ENCODE measurements around the gene LDHB.

The LDHB gene

GRCh38 chr12:21696625-21697024 is 39.0 kb upstream of the LDHB start:
- H2AFZ ChIP-seq (ENCODE audit: low read depth), result no peak overlapping the region
- H3K4me1 ChIP-seq (ENCODE audit: low read depth, poor library complexity, severe bottlenecking), result no peaks in the 10 kb centered on the region
- no peak overlapping the region for H3K27ac ChIP-seq
- H3K79me2 ChIP-seq (ENCODE audit: insufficient read depth, low read depth), result no peaks in the 10 kb centered on the region
- no peaks in the 10 kb centered on the region for H3K27me3 ChIP-seq (ENCODE audit: insufficient read depth, low read depth)
- TF ChIP-seq, protein P1, sequence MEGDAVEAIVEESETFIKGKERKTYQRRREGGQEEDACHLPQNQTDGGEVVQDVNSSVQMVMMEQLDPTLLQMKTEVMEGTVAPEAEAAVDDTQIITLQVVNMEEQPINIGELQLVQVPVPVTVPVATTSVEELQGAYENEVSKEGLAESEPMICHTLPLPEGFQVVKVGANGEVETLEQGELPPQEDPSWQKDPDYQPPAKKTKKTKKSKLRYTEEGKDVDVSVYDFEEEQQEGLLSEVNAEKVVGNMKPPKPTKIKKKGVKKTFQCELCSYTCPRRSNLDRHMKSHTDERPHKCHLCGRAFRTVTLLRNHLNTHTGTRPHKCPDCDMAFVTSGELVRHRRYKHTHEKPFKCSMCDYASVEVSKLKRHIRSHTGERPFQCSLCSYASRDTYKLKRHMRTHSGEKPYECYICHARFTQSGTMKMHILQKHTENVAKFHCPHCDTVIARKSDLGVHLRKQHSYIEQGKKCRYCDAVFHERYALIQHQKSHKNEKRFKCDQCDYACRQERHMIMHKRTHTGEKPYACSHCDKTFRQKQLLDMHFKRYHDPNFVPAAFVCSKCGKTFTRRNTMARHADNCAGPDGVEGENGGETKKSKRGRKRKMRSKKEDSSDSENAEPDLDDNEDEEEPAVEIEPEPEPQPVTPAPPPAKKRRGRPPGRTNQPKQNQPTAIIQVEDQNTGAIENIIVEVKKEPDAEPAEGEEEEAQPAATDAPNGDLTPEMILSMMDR (conservative IDR thresholded peaks at IDR 0.05; ENCODE audit: low read depth, low read length), result no peak
- no peaks in the 10 kb centered on the region for H3K36me3 ChIP-seq (ENCODE audit: insufficient read depth)
- H3K4me2 ChIP-seq, result no peak overlapping the region
- no peaks in the 10 kb centered on the region for H4K20me1 ChIP-seq (ENCODE audit: insufficient read depth)
- H3K4me3 ChIP-seq (IDR thresholded peaks at IDR 0.05; ENCODE audit: insufficient read depth, low read depth, low read length), result no peak overlapping the region
- no peak overlapping the region for H3K9ac ChIP-seq

GRCh38 chr12:21695986-21696385 is 38.3 kb upstream of the LDHB start:
- TF ChIP-seq, protein P1 (conservative IDR thresholded peaks at IDR 0.05; ENCODE audit: low read depth, low read length), result no peak
- no peaks in the 10 kb centered on the region for H3K4me1 ChIP-seq (ENCODE audit: low read depth, poor library complexity, severe bottlenecking)
- H2AFZ ChIP-seq (ENCODE audit: low read depth), result no peak overlapping the region
- no peak overlapping the region for H3K4me2 ChIP-seq
- no peaks in the 10 kb centered on the region for H3K36me3 ChIP-seq (ENCODE audit: insufficient read depth)
- H3K4me3 ChIP-seq (IDR thresholded peaks at IDR 0.05; ENCODE audit: insufficient read depth, low read depth, low read length), result no peak overlapping the region
- H3K79me2 ChIP-seq (ENCODE audit: insufficient read depth, low read depth), result no peaks in the 10 kb centered on the region
- H3K27ac ChIP-seq, result no peak overlapping the region
- H3K9ac ChIP-seq, result no peak overlapping the region
- H4K20me1 ChIP-seq (ENCODE audit: insufficient read depth), result no peaks in the 10 kb centered on the region
- no peaks in the 10 kb centered on the region for H3K27me3 ChIP-seq (ENCODE audit: insufficient read depth, low read depth)

- H3K79me2 ChIP-seq (ENCODE audit: insufficient read depth, low read depth), result no peaks in the 10 kb centered on the region
- H3K36me3 ChIP-seq (ENCODE audit: insufficient read depth), result no peaks in the 10 kb centered on the region
- H3K4me2 ChIP-seq, result no peak overlapping the region
- TF ChIP-seq, protein P1 (conservative IDR thresholded peaks at IDR 0.05; ENCODE audit: low read depth, low read length), result no peak
- no peak overlapping the region for H2AFZ ChIP-seq (ENCODE audit: low read depth)
- no peak overlapping the region for H3K4me3 ChIP-seq (IDR thresholded peaks at IDR 0.05; ENCODE audit: insufficient read depth, low read depth, low read length)
- no peak overlapping the region for H3K27ac ChIP-seq
- H3K4me1 ChIP-seq (ENCODE audit: low read depth, poor library complexity, severe bottlenecking), result no peaks in the 10 kb centered on the region
- H4K20me1 ChIP-seq (ENCODE audit: insufficient read depth), result no peaks in the 10 kb centered on the region
- H3K27me3 ChIP-seq (ENCODE audit: insufficient read depth, low read depth), result no peaks in the 10 kb centered on the region
- H3K9ac ChIP-seq, result no peak overlapping the region
Observed at GRCh38 chr12:21694660-21695059, 37.0 kb upstream of the LDHB start.

GRCh38 chr12:21691515-21691914 is 33.9 kb upstream of the LDHB start:
- Histone ChIP-seq H4K20me1 (ENCODE audit: insufficient read depth) (no peaks in the 10 kb centered on the region), H3K4me1 (ENCODE audit: low read depth, poor library complexity, severe bottlenecking) (no peaks in the 10 kb centered on the region), H2AFZ (ENCODE audit: low read depth) (no peak overlapping the region)

More at GRCh38 chr12:21691515-21691914, 33.9 kb upstream of the LDHB start:
- Histone ChIP-seq H3K4me3 (IDR thresholded peaks at IDR 0.05; ENCODE audit: insufficient read depth, low read depth, low read length) (no peak overlapping the region), H3K79me2 (ENCODE audit: insufficient read depth, low read depth) (no peaks in the 10 kb centered on the region), H3K9ac (no peak overlapping the region), H3K4me2 (no peak overlapping the region), H3K27ac (no peak overlapping the region), H3K36me3 (ENCODE audit: insufficient read depth) (no peaks in the 10 kb centered on the region), H3K27me3 (ENCODE audit: insufficient read depth, low read depth) (no peaks in the 10 kb centered on the region)
- TF ChIP-seq, protein P1 (conservative IDR thresholded peaks at IDR 0.05; ENCODE audit: low read depth, low read length), result no peak
